Erythroblast (primary cell): ENCODE results near the gene SP5.

Source experiments
- GATA1 ChIP-seq: IDR thresholded peaks from 2 replicates; pipeline ENCODE4 v1.6.1; 2011; ENCODE audit warnings: low read depth, mild to moderate bottlenecking, control low read depth, low read length, moderate library complexity
- POLR2A ChIP-seq: IDR thresholded peaks from 2 replicates; pipeline ENCODE4 v1.6.1; 2011; ENCODE audit warnings: mild to moderate bottlenecking, low read length

DNA sequence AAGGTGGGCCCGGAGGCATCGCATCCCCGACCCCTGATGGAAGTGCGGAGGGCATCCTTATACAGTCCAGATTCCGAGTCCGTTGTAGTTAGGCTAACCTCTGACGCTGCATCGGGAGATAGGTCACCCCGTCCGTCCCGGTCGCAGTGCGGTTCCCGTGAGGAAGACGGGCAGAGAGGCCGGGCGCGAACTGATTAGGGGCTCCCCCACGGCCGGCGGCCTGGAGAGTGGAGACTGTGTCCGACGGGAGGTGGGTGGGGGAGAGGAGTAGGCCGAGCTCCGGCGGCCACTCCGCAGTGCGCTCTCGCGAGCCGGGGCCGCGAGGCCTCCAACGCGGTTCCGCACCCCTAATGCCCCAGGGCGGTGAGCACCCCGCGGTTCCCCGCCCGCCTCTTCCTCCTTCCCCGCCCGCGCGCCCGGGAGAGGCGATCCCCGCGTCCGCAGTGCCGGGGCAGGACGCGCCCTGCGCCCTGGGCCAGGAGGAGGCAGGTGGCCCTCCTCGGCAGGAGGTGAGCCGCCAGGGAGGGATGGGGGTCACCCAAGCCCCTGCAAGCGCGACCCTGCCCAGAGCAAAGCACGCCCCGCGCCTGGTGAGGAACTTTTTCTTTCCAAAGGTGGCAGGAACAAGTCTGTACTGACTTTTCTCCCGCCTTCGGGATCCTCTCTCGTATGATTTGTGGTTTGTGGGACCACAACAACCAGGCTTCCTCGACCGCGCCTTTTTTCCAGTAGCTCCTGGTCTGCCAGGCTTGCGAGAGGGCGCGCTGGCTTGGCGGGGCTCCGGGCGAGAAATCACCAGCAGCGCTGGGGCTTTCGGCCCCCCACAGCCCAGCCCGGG, 1.4 kb upstream of the SP5 start:
- TF ChIP-seq POLR2A (no peak), GATA1 (no peak)
